Thyroid gland (tissue), 4 donors: ENCODE data around the gene OR2AG2.

Source experiments
- CTCF ChIP-seq, 6 experiments: fragments of 200-600 bp in 3 of 6; fragments of 450-650 bp in 3 of 6; sonication (generic) in 3 of 6; IDR thresholded peaks; one replicate each; pipeline ENCODE4 v1.5.1; 2016 to 2019; ENCODE audit warnings: antibody characterized with exemption in 6 of 6, mild to moderate bottlenecking in 2 of 6, inconsistent platforms in 1 of 6, moderate library complexity in 1 of 6
- POLR2A ChIP-seq, 2 donors: fragments of 450-650 bp; IDR thresholded peaks; one replicate each; pipeline ENCODE4 v1.6.1; 2017; ENCODE audit warnings: antibody characterized with exemption in 2 of 2, mild to moderate bottlenecking in 2 of 2, moderate library complexity in 1 of 2

- TF ChIP-seq CTCF (IDR thresholded peaks at IDR 0.05) (no peak), POLR2A (IDR thresholded peaks at IDR 0.05) (no peak)
These were observed 47.8 kb downstream of the OR2AG2 start for GRCh38 chr11:6724013-6724412.
